Colonic mucosa (tissue), 4 donors: ENCODE results near the gene BSPRY. TPM values are rescaled to one million over a fixed set of nuclear protein-coding genes. Genes with fewer than 3 reads are reported as not detected.
"Not testable (repeated sequence)": the region's sequence is repeated elsewhere in the genome, so short reads cannot be mapped to it uniquely, and the experiment has no call there.

Experiments used
- DNase-seq: peaks from one replicate; pipeline ENCODE4 v3.0.0-alpha.2; 2020
- H3K27ac ChIP-seq: fragments of 200-600 bp; one replicate; pipeline ENCODE4 v1.8.0; 2021
- H3K27me3 ChIP-seq: fragments of 200-600 bp; one replicate; pipeline ENCODE4 v1.8.0; 2021
- H3K36me3 ChIP-seq: fragments of 200-600 bp; one replicate; pipeline ENCODE4 v1.8.0; 2021
- H3K4me1 ChIP-seq: fragments of 200-600 bp; one replicate; pipeline ENCODE4 v1.8.0; 2021; ENCODE audit warnings: mild to moderate bottlenecking
- H3K4me3 ChIP-seq: fragments of 200-600 bp; one replicate; pipeline ENCODE4 v1.8.0; 2021
- H3K9ac ChIP-seq, 2 donors: one replicate each; pipeline ENCODE4 v1.7.0; 2013; ENCODE audit warnings: control low read depth in 2 of 2, low read depth in 2 of 2, low read length in 2 of 2
- H3K9me3 ChIP-seq: fragments of 200-600 bp; one replicate; pipeline ENCODE4 v1.8.0; 2021
- CTCF ChIP-seq: fragments of 200-600 bp; IDR thresholded peaks from one replicate; pipeline ENCODE4 v1.8.0; 2022; ENCODE audit warnings: antibody characterized with exemption, mild to moderate bottlenecking
- intact Hi-C: fragments of 100-400 bp; cut with DNase I; formaldehyde crosslinking; loops from one replicate; pipeline ENCODE4 v1.14.1; 2022
- total RNA-seq, 2 donors: library from RNA; stranded (reverse); fragmentation: NEBNext Ultra II Directional in 1 of 2; extraction: Animal tissue kit (Norgen Biotek cat#: 25700) in 1 of 2; gene quantifications; one replicate each; pipeline ENCODE4 v1.2.1, GENCODE V29; 2021
- donor health status: healthy.
- donor health status: DM: no; HTN: no; CAD: no.
- donor health status: DM: no; HTN: no; CAD: no.

Gene BSPRY
- total RNA-seq, 2 donors from 2014 or later, result 25.6 to 34.2 TPM

GRCh38 chr9:113361304-113362018 is 12.1 kb downstream of the BSPRY start:
- no peaks in the 10 kb centered on the region for H3K27me3 ChIP-seq
- no peak overlapping the region for H3K9ac ChIP-seq
- no peak overlapping the region for H3K27ac ChIP-seq
- no peaks in the 10 kb centered on the region for H3K4me1 ChIP-seq
- no peak for TF ChIP-seq CTCF
- intact Hi-C loops, result no loop called here
- H3K4me3 ChIP-seq, result no peak overlapping the region
- no peaks in the 10 kb centered on the region for H3K9me3 ChIP-seq
- DNase-seq, result no peak
- H3K36me3 ChIP-seq, result no peaks in the 10 kb centered on the region

- Histone ChIP-seq H3K4me3 (no peak overlapping the region), H3K36me3 (no peaks in the 10 kb centered on the region), H3K4me1 (no peaks in the 10 kb centered on the region), H3K9ac (no peak overlapping the region), H3K27me3 (no peaks in the 10 kb centered on the region), H3K9me3 (no peaks in the 10 kb centered on the region), H3K27ac (no peak overlapping the region)
- DNase-seq, result no peak
- intact Hi-C loops, result no loop called here
- TF ChIP-seq CTCF, result no peak
These were observed 14.0 kb downstream of the BSPRY start for GRCh38 chr9:113363336-113363735.

GRCh38 chr9:113364951-113365350 is 15.6 kb downstream of the BSPRY start:
- Histone ChIP-seq H3K27me3 (no peaks in the 10 kb centered on the region), H3K4me1 (no peaks in the 10 kb centered on the region), H3K4me3 (no peak overlapping the region), H3K9ac (no peak overlapping the region), H3K9me3 (no peaks in the 10 kb centered on the region), H3K36me3 (no peaks in the 10 kb centered on the region), H3K27ac (no peak overlapping the region)
- TF ChIP-seq CTCF, result no peak
- DNase-seq, result no peak
- intact Hi-C loops, result no loop called here

GRCh38 chr9:113365652-113366051 is 16.3 kb downstream of the BSPRY start:
- not testable (repeated sequence) for H3K27me3 ChIP-seq

GRCh38 chr9:113368348-113368981 is 19.1 kb downstream of the BSPRY start:
- Histone ChIP-seq H3K27me3 (no peaks in the 10 kb centered on the region), H3K9ac (no peak overlapping the region), H3K9me3 (no peaks in the 10 kb centered on the region), H3K27ac (no peak overlapping the region), H3K4me3 (no peak overlapping the region), H3K4me1 (peaks cover 2% of the 10 kb centered on the region), H3K36me3 (no peaks in the 10 kb centered on the region)
- DNase-seq, result no peak
- intact Hi-C loops, result no loop called here
- no peak for TF ChIP-seq CTCF

More at GRCh38 chr9:113365652-113366051, 16.3 kb downstream of the BSPRY start:
- H3K27ac ChIP-seq, H3K9me3 ChIP-seq, DNase-seq, H3K4me1 ChIP-seq, H3K36me3 ChIP-seq, H3K9ac ChIP-seq, H3K4me3 ChIP-seq, intact Hi-C loops: not testable (repeated sequence)
